H1 (cell line): ENCODE measurements around the gene PRAME. TPM values are rescaled to one million over a fixed set of nuclear protein-coding genes. Genes with fewer than 3 reads are reported as not detected.

Source experiments
- CTCF ChIA-PET: fragments of 300-600 bp; sonication (Branson Sonifier 250); formaldehyde crosslinking; loops from one replicate; lab custom pipeline; 2021; ENCODE audit not compliant: partially characterized antibody; lab: Charles Lee
- POLR2A ChIA-PET: fragments of 300-600 bp; sonication (Branson Sonifier 250); formaldehyde crosslinking; loops from one replicate; lab custom pipeline; 2021; ENCODE audit warnings: inconsistent platforms; ENCODE audit not compliant: partially characterized antibody; lab: Charles Lee
- DNase-seq, 2 experiments: peaks; one replicate each; pipeline versions ENCODE4 v3.0.0 to v3.0.0-alpha.2; 2010 to 2022; ENCODE audit warnings: low spot score in 2 of 2, low read depth in 1 of 2, mixed read lengths in 1 of 2
- FAIRE-seq: peaks from 2 replicates; lab custom pipeline; 2011; peaks lifted over from hg19 to GRCh38; lab: Jason Lieb, UNC
- H2AFZ ChIP-seq: 2 replicates; pipeline ENCODE4 v1.8.1; 2012; ENCODE audit warnings: low read length, inconsistent platforms
- H2AK5ac ChIP-seq: 2 replicates; pipeline ENCODE4 v1.6.1; 2013; ENCODE audit warnings: low read depth, low read length
- H2BK120ac ChIP-seq: replicated peaks from 2 replicates; pipeline ENCODE3; 2013; ENCODE audit warnings: low read depth, low read length, inconsistent platforms
- H2BK12ac ChIP-seq: 2 replicates; pipeline ENCODE4 v1.6.1; 2013; ENCODE audit warnings: low read depth, low read length
- H2BK15ac ChIP-seq: 2 replicates; pipeline ENCODE4 v1.6.1; 2013; ENCODE audit warnings: low read length
- H2BK20ac ChIP-seq: 2 replicates; pipeline ENCODE4 v1.6.1; 2013; ENCODE audit warnings: low read length
- H2BK5ac ChIP-seq: 2 replicates; pipeline ENCODE4 v1.6.1; 2013; ENCODE audit warnings: low read depth, low read length
- H3K14ac ChIP-seq: 2 replicates; pipeline ENCODE4 v1.6.1; 2013; ENCODE audit warnings: inconsistent platforms; ENCODE audit not compliant: insufficient read length
- H3K18ac ChIP-seq: 2 replicates; pipeline ENCODE4 v1.6.1; 2013; ENCODE audit warnings: low read length; ENCODE audit errors: extremely low read depth
- H3K23ac ChIP-seq: 2 replicates; pipeline ENCODE4 v1.6.1; 2013; ENCODE audit warnings: inconsistent platforms; ENCODE audit not compliant: insufficient read length
- H3K23me2 ChIP-seq: 2 replicates; pipeline ENCODE4 v1.6.1; 2013; ENCODE audit warnings: low read depth, low read length
- H3K27ac ChIP-seq: 2 replicates; pipeline ENCODE4 v1.6.1; 2011; ENCODE audit warnings: low read depth, low read length, inconsistent platforms
- H3K27me3 ChIP-seq, 4 experiments: replicated peaks in 1 of 4; 1 replicate in 1 of 4; 2 replicates in 3 of 4; pipeline versions ENCODE4 v1.6.1 to v1.8.1; 2011 to 2013; ENCODE audit warnings: low read length in 3 of 4, mild to moderate bottlenecking in 3 of 4, inconsistent platforms in 2 of 4, mixed read lengths in 2 of 4, moderate library complexity in 1 of 4; ENCODE audit not compliant: control insufficient read depth in 3 of 4, insufficient read depth in 3 of 4; ENCODE audit errors: extremely low read depth in 1 of 4
- H3K36me3 ChIP-seq, 4 experiments: 2 replicates each; pipeline versions ENCODE4 v1.6.1 to v1.8.1; 2011 to 2013; ENCODE audit warnings: mild to moderate bottlenecking in 4 of 4, low read length in 3 of 4, moderate library complexity in 2 of 4, control low read depth in 1 of 4, inconsistent platforms in 1 of 4; ENCODE audit not compliant: insufficient read depth in 4 of 4, control insufficient read depth in 2 of 4
- H3K4ac ChIP-seq: replicated peaks from 2 replicates; pipeline ENCODE3; 2013; ENCODE audit warnings: low read length, low read depth, mixed read lengths, inconsistent platforms; ENCODE audit not compliant: insufficient read length
- H3K4me1 ChIP-seq, 4 experiments: replicated peaks in 1 of 4; 1 replicate in 1 of 4; 2 replicates in 3 of 4; pipeline versions ENCODE4 v1.6.1 to v1.8.1; 2011 to 2013; ENCODE audit warnings: low read length in 3 of 4, inconsistent platforms in 2 of 4, mixed read lengths in 1 of 4; ENCODE audit not compliant: insufficient read depth in 4 of 4, control insufficient read depth in 3 of 4
- H3K4me2 ChIP-seq, 2 experiments: 2 replicates each; pipeline versions ENCODE4 v1.6.1 to v1.8.1; 2011 to 2013; ENCODE audit warnings: low read depth in 2 of 2, low read length in 2 of 2, control low read depth in 1 of 2, inconsistent platforms in 1 of 2, mild to moderate bottlenecking in 1 of 2; ENCODE audit not compliant: insufficient read depth in 1 of 2
- H3K4me3 ChIP-seq, 4 experiments: fragments of 200-600, 300-600 bp in 1 of 4; sonication (generic), shearing (Covaris generic), sonication (Bioruptor Twin) in 1 of 4; 2 replicates each; pipeline versions ENCODE4 v1.5.1 to v1.8.1; 2011 to 2016; ENCODE audit warnings: low read length in 4 of 4, low read depth in 3 of 4, control low read depth in 2 of 4, inconsistent platforms in 2 of 4, mild to moderate bottlenecking in 2 of 4, mixed read lengths in 1 of 4, moderate library complexity in 1 of 4; ENCODE audit not compliant: insufficient read depth in 2 of 4; ENCODE audit errors: extremely low read depth in 1 of 4
- H3K56ac ChIP-seq: replicated peaks from 2 replicates; pipeline ENCODE3; 2013; ENCODE audit warnings: low read depth, mild to moderate bottlenecking, mixed read lengths, low read length, inconsistent platforms; ENCODE audit not compliant: insufficient read length
- H3K79me1 ChIP-seq: 2 replicates; pipeline ENCODE4 v1.6.1; 2013; ENCODE audit warnings: low read depth, low read length, control low read depth
- H3K79me2 ChIP-seq, 2 experiments: 2 replicates each; pipeline versions ENCODE4 v1.6.1 to v1.8.1; 2012 to 2013; ENCODE audit warnings: low read length in 2 of 2, mild to moderate bottlenecking in 2 of 2, inconsistent platforms in 1 of 2; ENCODE audit not compliant: insufficient read depth in 2 of 2, control insufficient read depth in 1 of 2
- H3K9ac ChIP-seq, 4 experiments: replicated peaks in 1 of 4; 1 replicate in 1 of 4; 2 replicates in 3 of 4; pipeline versions ENCODE4 v1.6.1 to v1.8.1; 2011 to 2013; ENCODE audit warnings: low read depth in 3 of 4, low read length in 3 of 4, control low read depth in 2 of 4, mild to moderate bottlenecking in 2 of 4, moderate library complexity in 2 of 4, inconsistent platforms in 1 of 4; ENCODE audit errors: extremely low read depth in 1 of 4
- H3K9me3 ChIP-seq, 2 experiments: 2 replicates each; pipeline versions ENCODE4 v1.6.1 to v1.8.1; 2012 to 2013; ENCODE audit warnings: mild to moderate bottlenecking in 2 of 2, moderate library complexity in 2 of 2, control low read depth in 1 of 2, inconsistent platforms in 1 of 2, low read depth in 1 of 2, low read length in 1 of 2, mixed read lengths in 1 of 2; ENCODE audit not compliant: insufficient read depth in 2 of 2
- H4K20me1 ChIP-seq, 2 experiments: replicated peaks in 1 of 2; 2 replicates each; pipeline versions ENCODE3 to v1.8.1; 2011 to 2013; ENCODE audit warnings: inconsistent platforms in 2 of 2, low read length in 2 of 2, mild to moderate bottlenecking in 1 of 2; ENCODE audit not compliant: insufficient read depth in 2 of 2, control insufficient read depth in 1 of 2
- H4K5ac ChIP-seq: 2 replicates; pipeline ENCODE4 v1.6.1; 2013; ENCODE audit warnings: low read length, low read depth, mixed read lengths, inconsistent platforms; ENCODE audit not compliant: insufficient read length
- H4K8ac ChIP-seq: 2 replicates; pipeline ENCODE4 v1.8.0; 2013; ENCODE audit warnings: mild to moderate bottlenecking, moderate library complexity, low read length, inconsistent platforms; ENCODE audit not compliant: insufficient read depth; ENCODE audit errors: extremely low read depth
- H4K91ac ChIP-seq: replicated peaks from 2 replicates; pipeline ENCODE3; 2013; ENCODE audit warnings: low read length, mixed read lengths, inconsistent platforms; ENCODE audit not compliant: insufficient read length
- GABPA ChIP-seq: IDR thresholded peaks from 2 replicates; pipeline ENCODE4 v1.6.1; 2011; ENCODE audit warnings: mild to moderate bottlenecking, low read length, moderate library complexity, borderline replicate concordance; ENCODE audit not compliant: insufficient read depth
- SIX5 ChIP-seq: IDR thresholded peaks from 2 replicates; pipeline ENCODE4 v1.6.1; 2011; ENCODE audit warnings: mild to moderate bottlenecking, low read depth, low read length
- WGBS, 2 experiments: shearing (Covaris generic) in 1 of 2; methylation state at CpG; one replicate each; pipeline versions ENCODE4 v1.1.6 to v1.1.7; 2013 to 2015; ENCODE audit warnings: low lambda C conversion rate in 2 of 2, mixed read lengths in 2 of 2, inconsistent platforms in 1 of 2, low coverage in 1 of 2, missing lambda C conversion rate in 1 of 2; ENCODE audit not compliant: insufficient replicate concordance in 2 of 2, insufficient coverage in 1 of 2, insufficient read length in 1 of 2; ENCODE audit errors: extremely low coverage in 1 of 2, missing lambda C conversion rate in 1 of 2; 5-methylcytosine and 5-hydroxymethylcytosine counted together
- polyA plus RNA-seq, 7 experiments: library from polyadenylated mRNA; depleted of rRNA in 3 of 7; stranded (reverse) in 5 of 7; unstranded in 2 of 7; fragments of >200 nt in 5 of 7; fragments of 200-250 nt in 2 of 7; gene quantifications; 1 replicate in 5 of 7; 2 replicates in 1 of 7; 4 replicates in 1 of 7; pipeline versions ENCODE4 v1.2.1 to v1.2.3, GENCODE V29; 2011 to 2013; ENCODE audit warnings: missing spikeins in 2 of 7, mixed read lengths in 2 of 7
- total RNA-seq: library from RNA; stranded (reverse); fragmentation: NEBNext Ultra II Directional; extraction: Animal tissue kit (Norgen Biotek cat#: 25700); gene quantifications from 2 replicates; pipeline ENCODE4 v1.2.1, GENCODE V29; 2021
- TF ChIP-seq, protein P1 (sequence below), 3 experiments: IDR thresholded peaks; 1 replicate in 2 of 3; 2 replicates in 1 of 3; pipeline versions ENCODE4 v1.5.1 to v1.6.1; 2011; ENCODE audit warnings: low read length in 3 of 3, mild to moderate bottlenecking in 3 of 3, inconsistent platforms in 2 of 3, low read depth in 1 of 3, moderate library complexity in 1 of 3; ENCODE audit not compliant: insufficient read depth in 1 of 3; ENCODE audit errors: control extremely low read depth in 1 of 3

Gene PRAME
- total and polyA plus RNA-seq, 2 of the 8 experiments (the other 6 are each of a cell fraction or from before 2014, with no cell fraction given), result 0.15 to 1.1 TPM

DNA sequence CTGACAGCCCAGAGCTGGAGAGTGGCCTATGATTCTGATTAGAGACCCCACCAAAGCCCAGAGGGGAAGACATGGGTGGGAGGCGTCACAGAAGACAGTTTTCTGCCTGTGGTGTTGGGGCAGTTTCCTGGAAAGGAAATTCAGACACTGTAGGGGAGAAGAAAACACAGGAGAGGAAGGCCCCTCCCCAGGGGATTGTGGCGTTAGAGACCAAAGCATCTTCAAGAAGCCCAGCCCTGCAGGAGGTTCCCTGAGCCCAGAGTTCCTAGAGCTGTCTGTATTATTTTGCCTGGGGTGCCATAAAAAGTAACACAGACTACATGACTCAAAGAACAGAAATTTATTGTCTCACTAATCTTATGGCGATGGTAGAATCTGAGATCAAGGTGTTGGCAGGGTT lies 40.2 kb upstream of the PRAME start:
- H4K20me1 ChIP-seq, result no peaks in the 10 kb centered on the region
- no peaks in the 10 kb centered on the region; the same call in 1 of the 2 replicates for H3K23me2 ChIP-seq
- H2AK5ac ChIP-seq, result no peak overlapping the region
- H3K9me3 ChIP-seq, result peaks cover 34 to 72% of the 10 kb centered on the region in 2 experiments; a peak in 3 of 4 replicates
- H3K18ac ChIP-seq, result no peak overlapping the region
- no peak overlapping the region for H3K23ac ChIP-seq
- H2BK20ac ChIP-seq, result no peak overlapping the region
- H3K4me3 ChIP-seq, result no peak overlapping the region; a peak in 1 of 8 replicates
- no peak overlapping the region for H2BK15ac ChIP-seq
- no peak overlapping the region for H2BK5ac ChIP-seq
- no peak for TF ChIP-seq SIX5
- TF ChIP-seq GABPA, result no peak
- TF ChIP-seq, protein P1, sequence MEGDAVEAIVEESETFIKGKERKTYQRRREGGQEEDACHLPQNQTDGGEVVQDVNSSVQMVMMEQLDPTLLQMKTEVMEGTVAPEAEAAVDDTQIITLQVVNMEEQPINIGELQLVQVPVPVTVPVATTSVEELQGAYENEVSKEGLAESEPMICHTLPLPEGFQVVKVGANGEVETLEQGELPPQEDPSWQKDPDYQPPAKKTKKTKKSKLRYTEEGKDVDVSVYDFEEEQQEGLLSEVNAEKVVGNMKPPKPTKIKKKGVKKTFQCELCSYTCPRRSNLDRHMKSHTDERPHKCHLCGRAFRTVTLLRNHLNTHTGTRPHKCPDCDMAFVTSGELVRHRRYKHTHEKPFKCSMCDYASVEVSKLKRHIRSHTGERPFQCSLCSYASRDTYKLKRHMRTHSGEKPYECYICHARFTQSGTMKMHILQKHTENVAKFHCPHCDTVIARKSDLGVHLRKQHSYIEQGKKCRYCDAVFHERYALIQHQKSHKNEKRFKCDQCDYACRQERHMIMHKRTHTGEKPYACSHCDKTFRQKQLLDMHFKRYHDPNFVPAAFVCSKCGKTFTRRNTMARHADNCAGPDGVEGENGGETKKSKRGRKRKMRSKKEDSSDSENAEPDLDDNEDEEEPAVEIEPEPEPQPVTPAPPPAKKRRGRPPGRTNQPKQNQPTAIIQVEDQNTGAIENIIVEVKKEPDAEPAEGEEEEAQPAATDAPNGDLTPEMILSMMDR (IDR thresholded peaks at IDR 0.05; ENCODE audit: control extremely low read depth in 1 of 3, insufficient read depth in 1 of 3, low read depth in 1 of 3, low read length in 3 of 3), result no peak
- TF ChIP-seq, all 59 proteins: peak for 0
- Histone ChIP-seq H3K56ac (no peak overlapping the region), H2AFZ (no peak overlapping the region), H3K4me1 (no peaks in the 10 kb centered on the region), H4K91ac (no peak overlapping the region), H2BK12ac (no peak overlapping the region), H3K4me2 (no peak overlapping the region), H3K14ac (no peak overlapping the region), H3K4ac (no peak overlapping the region), H3K79me1 (no peaks in the 10 kb centered on the region), H3K27me3 (peaks cover 20 to 69% (median 47%) of the 10 kb centered on the region in 4 experiments; a peak in 6 of 7 replicates), H4K5ac (no peak overlapping the region), H3K79me2 (no peaks in the 10 kb centered on the region; a peak in 1 of 4 replicates), H4K8ac (no peak overlapping the region), H3K9ac (no peak overlapping the region), H3K27ac (no peak overlapping the region), H2BK120ac (no peak overlapping the region), H3K36me3 (no peaks in the 10 kb centered on the region; a peak in 1 of 8 replicates)
- FAIRE-seq, result no peak
- 44% methylated on average over 3 of the region's 3 CpGs; no CpG with 5 or more reads in 1 of the 2 experiments for WGBS, 2 experiments
- no peak for DNase-seq
- POLR2A ChIA-PET, result no interaction called here
- CTCF ChIA-PET, result no interaction called here
